ENCODE data around the gene USH1C.
A peak's percentile ranks its signal among the peaks of the same experiment; 100 is the strongest.

The USH1C gene

GRCh38 chr11:17547051-17547577 is 2.9 kb upstream of the USH1C start, which contains the start of gene OTOG:
Gene OTOG, plus strand, starts transcription at chr11:17547259. Its CDS starts 114 bp downstream, at chr11:17547373.
- DNase-seq (ENCODE audit: low read depth in 2 of 2) = no peak

- DNase-seq (ENCODE audit: low read depth in 2 of 2) = no peak
Observed at GRCh38 chr11:17546240-17546639, 2.0 kb upstream of the USH1C start.

DNA sequence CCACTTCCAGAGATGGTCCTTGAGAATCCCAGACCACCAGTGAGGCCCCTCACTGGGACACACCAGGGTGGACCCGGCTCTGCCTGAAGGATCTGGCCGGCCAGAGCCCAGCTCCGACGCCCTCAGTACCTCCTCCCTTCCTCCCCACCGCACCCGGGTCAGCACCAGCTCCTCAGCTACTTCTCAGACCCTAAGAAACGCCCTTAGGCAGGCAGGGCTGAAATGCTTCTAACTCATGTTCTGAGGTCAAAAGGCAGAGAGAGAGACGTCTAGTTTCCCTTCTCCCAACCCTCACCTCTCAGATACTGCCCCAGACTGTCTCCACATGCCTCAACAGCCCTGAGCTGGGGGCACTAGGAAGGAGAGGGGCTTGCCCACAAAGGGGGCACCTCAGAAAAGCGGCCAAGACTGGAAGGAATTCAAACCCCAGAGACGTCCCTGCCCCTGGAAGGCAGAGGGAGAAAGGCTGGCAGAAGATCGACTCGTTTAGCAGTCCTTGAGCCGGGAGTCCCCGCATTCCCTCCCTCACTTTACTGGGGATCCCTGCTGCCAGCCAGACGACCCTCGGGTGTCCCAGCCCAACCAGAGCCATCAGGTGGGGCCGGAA is 539 bp downstream of the USH1C start:
- no peak for DNase-seq (ENCODE audit: low read depth in 2 of 2)

DNA sequence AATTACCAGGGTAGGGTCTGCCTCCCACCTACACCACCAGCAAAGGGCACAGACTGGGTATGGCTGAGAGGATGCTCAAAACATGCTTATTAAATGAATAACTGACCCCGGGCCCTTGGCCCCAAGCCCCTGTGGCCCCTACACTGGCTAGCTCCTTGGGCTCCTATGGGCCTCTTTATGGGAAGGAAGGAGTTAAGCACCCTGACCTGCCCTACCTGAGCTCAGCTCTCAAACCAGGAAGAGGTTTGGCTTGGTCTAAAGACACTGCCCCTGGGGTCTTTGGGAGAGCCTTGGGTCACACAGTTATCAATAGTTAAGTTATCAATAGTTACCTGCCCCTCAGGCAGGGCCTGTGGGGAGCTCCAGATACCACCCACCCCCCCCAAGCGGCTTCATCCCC is 1.2 kb downstream of the USH1C start:
- DNase-seq (ENCODE audit: low read depth in 2 of 2) = no peak

DNA sequence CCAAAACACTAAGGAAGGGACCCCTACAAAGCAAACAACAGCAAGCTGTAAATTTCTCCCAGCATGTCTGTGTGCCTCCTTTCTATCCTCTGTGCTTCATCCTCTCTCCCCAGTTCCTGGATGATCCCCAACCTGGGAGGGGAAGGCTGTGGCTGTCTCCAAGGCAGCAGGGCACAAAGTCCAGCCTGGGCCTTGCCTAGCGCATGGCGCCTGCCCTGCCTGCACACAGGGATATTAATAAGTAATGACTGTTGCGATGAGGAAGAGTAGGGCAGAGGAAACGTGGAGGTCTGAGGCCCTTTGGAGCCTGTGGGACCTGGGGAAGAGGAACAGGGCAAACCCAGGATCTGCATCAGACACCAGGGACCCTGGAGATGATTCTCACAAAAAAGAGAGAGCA is 2.0 kb downstream of the USH1C start:
- DNase-seq (ENCODE audit: low read depth in 2 of 2) = no peak

GRCh38 chr11:17541330-17541885 is 2.8 kb downstream of the USH1C start:
- DNase-seq (ENCODE audit: low read depth in 2 of 2) = no peak

- DNase-seq (ENCODE audit: low read depth in 2 of 2) = no peak
Observed at GRCh38 chr11:17540807-17541206, 3.4 kb downstream of the USH1C start.

GRCh38 chr11:17538731-17539130 is 5.5 kb downstream of the USH1C start:
- DNase-seq (ENCODE audit: low read depth in 2 of 2) = no peak

GRCh38 chr11:17538054-17538453 is 6.2 kb downstream of the USH1C start:
- DNase-seq (ENCODE audit: low read depth in 2 of 2) = no peak

DNA sequence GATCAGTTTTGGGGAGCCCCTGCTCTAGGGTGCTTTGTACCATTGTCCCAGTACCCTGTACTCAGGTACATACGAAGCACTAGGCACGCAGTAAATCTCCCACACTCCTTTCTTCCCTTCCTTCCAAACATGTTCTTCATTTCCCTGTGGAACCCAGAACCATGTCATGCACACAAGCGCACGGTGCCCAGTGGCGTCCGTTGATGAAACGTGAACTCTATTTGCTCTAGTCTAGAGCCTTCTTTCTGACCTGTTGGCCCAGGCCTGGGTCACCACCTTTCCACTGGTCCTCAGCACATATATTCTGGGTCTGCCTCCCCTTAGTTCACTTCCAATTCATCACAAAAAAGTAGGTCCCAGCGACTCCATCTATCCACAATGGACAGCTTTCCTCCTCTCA is 7.0 kb downstream of the USH1C start:
- no peak for DNase-seq (ENCODE audit: low read depth in 2 of 2)

DNA sequence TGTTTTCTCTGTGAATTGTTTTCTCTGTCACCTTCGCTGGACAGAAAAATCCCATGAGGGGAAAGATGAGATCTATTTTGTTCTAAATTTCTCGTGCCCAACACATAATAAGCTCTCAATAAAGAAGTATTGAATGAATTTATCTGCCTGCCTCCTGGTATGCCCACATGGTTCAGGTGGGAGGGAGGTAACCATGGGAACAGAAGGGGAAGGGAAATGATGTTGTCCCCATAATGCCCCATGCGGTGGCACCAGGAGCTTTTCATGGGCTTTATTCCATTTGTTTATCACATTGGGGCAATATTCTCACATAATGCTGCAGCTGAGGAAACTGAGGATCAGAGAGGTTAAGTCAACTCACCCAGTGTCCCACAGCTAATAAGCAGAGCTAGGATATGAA is 8.7 kb downstream of the USH1C start:
- DNase-seq (ENCODE audit: low read depth in 2 of 2) = no peak

DNA sequence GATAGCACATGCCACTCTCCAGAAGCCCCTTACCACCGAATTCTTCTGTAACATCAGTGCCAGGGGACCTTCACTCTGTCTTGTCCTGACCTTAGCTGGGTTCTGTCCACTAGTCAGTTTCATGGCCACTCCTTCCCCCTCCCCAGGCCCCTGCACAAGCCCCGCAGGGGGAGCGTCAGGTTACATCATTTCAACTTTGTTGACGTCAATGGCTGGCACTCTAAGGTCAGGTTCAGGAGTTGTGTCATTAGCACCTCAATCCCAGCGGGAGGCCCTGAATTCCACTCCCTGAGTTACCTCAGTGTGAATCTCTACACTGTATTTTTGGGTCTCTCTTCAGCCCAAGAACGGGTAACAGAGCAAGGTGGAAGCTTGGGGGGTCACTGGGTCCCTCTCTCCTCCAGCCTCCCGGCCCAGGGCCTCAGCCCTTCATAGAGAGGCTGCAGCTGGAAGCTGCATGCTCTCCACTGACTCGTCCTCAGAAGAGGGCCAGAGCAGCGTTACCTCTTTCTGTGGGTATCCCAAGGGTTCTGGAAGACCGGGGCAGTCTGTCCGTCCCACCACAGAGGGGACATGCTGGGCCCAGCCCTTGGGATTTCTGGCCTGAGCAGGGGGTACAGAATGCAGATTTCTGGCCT is 10.3 kb downstream of the USH1C start:
- no peak for DNase-seq (ENCODE audit: low read depth in 2 of 2)

DNA sequence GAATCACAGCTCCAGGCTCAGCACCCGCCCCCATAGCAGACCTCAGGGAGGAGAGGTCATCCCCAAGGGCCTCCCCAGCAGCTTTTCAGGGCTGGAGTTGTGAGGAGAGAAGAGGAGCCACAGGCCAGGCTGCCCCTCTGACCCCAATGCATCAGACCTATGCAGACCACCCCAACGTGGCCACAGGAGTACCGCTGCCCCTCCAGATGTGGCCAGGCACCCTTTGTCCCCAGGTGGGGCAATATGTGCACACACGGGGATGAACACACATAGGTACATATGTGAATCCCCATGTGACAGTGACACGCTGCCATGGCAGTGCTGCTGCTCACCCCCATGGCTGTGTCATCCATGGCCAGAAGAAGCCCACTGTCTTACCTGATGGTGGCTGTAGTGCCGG is 10.9 kb downstream of the USH1C start:
- DNase-seq (ENCODE audit: low read depth in 2 of 2) = no peak

DNA sequence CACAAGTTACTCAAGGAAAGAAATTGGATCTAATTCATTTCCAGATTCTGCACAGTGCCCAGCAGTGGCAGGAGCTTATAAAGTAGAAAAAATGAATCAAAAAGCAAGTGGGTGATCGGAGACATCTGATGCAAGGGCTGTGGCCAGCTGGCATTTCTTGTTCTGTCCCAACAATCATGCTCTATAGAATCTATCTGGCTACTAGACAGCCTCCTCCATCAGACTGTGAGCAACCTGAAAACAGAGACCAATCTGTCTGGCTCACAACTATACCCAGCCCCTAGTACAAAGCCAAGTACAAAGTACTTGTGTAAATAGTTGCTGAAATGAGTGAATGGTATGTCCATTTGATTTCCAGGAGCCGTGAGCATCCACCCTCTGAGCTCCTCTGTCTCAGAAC is 11.4 kb downstream of the USH1C start:
- no peak for DNase-seq (ENCODE audit: low read depth in 2 of 2)

DNA sequence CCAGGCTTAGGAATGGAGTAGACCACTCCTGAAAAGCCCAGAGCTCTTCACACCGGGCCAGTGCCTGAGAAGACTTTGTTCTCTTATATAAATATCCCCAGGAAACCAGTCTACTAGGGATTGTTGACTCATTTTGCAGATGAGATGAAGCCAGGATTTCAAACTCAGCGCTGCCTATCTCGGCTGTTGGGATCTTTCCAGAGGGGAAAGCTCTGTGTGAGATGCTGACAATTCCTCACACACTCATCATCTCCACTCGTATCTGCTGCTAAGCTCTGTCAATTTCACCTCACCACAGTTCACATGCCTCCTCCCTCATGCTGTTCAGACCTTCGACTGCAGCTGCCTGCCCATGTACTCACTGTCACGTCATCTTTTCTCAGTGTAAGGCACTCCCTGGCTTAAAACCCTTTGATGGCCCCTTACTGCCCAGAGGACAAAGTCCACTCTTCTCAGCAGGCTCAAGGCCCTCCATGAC is 12.5 kb downstream of the USH1C start:
- no peak for DNase-seq (ENCODE audit: low read depth in 2 of 2)

- no peak for DNase-seq (ENCODE audit: low read depth in 2 of 2)
Observed at GRCh38 chr11:17531071-17531600, 13.1 kb downstream of the USH1C start.

DNA sequence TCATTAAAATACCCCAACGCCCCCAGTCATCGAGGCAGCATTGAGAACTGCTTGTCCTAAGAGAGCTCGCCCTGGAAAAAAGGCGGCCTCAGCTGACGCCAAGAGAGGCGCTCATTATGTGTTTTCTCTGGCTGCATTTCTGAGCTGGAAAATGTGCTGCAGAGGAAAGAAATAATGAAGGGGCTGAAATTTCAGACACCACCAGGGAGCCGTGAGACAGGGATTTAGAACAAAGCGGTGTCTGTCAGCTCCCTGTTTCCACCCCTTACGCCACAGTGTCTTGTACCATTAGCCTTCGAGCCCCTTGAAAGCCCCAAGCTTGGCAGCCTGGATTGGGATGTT is 14.4 kb downstream of the USH1C start:
- no peak for DNase-seq (ENCODE audit: low read depth in 2 of 2)

GRCh38 chr11:17528906-17529843 is 15.0 kb downstream of the USH1C start:
- DNase-seq (ENCODE audit: low read depth in 2 of 2) = no peak

DNA sequence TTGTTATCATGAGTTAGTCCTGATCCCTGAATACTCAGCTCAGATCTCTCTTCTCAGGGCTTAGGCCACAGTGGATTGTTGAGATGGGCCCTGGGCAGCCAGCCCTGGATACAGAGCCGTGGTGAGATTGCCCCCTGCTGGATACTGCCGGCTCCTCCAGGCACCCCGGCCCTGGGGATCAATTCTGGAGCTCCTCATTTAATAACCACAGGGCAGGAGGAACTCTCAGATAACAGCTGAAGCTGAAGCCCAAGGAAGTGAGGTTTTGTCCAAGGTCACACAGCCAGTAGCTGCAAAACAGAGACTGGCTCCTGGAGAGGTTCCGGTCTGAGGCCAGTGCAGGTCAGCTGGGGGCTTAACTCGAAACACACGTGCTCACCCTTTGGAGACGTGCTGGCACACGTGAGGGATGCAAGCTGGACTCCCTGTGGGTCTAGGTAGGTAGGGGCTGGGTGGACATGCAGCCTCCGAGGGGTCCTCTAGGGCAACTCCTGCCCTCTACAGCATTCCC is 16.0 kb downstream of the USH1C start:
- DNase-seq (ENCODE audit: low read depth in 2 of 2) = peak in 1 of 2 experiments; percentile 4

- no peak for DNase-seq (ENCODE audit: low read depth in 2 of 2)
Observed at GRCh38 chr11:17527628-17527995, 16.6 kb downstream of the USH1C start.

DNA sequence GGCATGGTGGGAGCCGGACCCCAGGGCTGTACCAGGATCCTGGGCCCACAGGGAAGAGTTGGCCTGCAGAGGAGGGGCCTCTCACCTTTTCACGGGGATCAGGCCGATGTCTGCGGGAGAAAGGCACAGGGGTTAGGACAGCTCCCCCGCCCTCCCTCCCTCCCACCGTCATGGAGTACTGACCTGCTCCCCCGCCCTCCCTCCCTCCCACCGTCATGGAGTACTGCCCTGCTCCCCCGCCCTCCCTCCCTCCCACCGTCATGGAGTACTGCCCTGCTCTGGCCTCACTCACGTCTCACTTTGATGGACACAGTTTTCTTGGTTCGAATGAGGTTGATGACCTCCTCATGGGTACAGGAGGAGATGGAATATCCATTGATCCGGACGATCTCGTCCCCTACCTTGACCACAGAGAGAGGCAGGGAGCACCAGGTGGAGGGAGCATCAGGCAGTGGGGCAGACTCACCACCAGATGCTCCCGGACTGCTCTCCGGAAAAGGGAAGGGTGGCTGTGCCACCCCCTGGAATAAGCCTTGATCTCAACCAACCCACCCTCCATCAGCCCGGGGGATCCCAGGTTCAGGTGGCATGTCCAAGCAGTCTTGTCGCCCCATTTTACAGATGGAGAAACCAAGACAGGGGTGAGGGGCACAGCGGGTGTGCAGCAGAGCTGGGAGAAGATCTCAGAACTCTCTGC is 17.1 kb downstream of the USH1C start:
- no peak for DNase-seq (ENCODE audit: low read depth in 2 of 2)
